Inflammatory macrophage (primary cell): ENCODE results near the gene STK31.
"Not testable (repeated sequence)": the region's sequence is repeated elsewhere in the genome, so short reads cannot be mapped to it uniquely, and the experiment has no call there.

Experiments used
- DNase-seq, 2 donors: peaks; one replicate each; pipeline ENCODE4 v3.0.0-alpha.2; 2020 to 2022

STK31 gene

DNA sequence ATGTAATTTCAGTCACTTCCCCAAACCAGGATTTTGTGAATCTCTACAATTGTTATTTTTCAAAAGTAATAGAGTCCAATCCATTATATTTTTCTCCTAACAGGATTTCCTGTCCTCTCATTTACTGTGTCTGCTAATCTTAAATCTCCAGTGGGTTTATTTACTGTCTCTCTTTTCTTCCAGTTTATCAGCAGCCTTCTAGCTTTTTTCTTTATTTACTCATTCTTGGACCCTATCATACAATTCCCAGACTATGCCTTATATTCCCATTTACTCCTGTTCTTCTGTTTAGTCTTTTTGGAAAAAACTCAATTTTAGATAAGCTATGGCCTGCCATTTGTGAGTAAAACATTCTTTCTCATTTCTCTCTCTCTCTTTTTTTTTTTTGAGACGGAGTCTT lies 94.7 kb downstream of the STK31 start:
- no peak for DNase-seq

DNA sequence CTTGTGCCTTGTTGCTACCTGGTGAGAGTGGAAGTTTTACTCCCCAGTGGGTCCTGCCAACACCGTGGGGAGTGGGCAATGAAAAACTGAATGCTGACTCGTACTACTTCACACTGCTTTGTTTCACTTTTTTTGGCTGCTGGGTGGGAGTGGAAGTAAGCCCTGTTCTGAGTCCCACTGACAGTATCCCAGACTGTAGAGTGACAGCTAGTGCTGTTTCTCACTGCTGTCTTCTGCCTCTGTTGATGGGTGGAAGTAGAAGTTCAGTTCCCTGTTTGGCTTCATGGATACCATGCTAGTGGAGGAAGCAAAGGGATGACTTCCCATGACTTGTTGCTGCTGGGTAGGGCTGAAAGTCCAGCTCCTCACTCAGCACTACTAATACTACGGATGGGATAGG lies 98.4 kb downstream of the STK31 start:
- no peak for DNase-seq

DNA sequence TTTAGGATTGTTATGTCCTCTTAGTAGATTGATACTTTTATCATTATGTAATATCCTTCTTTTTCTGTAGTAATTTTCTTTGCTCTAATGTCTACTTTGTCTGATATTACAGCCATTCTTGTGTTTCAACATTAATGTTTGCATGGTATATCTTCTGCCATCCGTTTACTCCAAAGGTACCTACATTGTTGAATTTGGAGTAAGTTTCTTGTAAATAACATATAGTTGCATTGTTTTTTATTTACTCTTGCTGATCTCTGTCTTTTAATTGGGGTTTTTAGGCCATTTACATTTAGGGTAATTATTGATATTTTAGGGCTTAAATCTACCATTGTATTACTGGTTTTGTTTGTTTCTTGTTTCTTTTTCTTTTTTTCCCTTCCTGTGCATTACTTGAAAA lies 100.1 kb downstream of the STK31 start:
- no peak for DNase-seq

DNA sequence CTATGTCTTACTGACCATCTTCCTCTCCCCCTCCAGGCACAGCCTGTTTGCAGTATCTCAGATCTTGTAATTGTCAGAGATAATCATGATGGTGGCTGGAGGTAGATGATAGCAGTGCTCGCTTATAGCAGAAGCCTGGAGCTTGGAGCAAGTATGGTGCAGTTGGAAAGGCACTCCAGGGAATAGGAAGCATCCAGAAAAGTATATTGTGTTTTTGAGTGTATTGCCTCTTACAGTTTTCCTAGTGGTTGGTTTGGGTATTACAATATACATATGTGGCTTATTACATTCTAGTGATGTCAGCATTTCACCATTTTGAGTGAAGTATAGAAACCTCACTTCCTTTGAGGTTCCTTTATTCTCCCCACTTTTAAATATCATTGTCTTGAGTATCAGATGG lies 101.5 kb downstream of the STK31 start:
- DNase-seq = peak in 1 of 2 donors; percentile 12

DNA sequence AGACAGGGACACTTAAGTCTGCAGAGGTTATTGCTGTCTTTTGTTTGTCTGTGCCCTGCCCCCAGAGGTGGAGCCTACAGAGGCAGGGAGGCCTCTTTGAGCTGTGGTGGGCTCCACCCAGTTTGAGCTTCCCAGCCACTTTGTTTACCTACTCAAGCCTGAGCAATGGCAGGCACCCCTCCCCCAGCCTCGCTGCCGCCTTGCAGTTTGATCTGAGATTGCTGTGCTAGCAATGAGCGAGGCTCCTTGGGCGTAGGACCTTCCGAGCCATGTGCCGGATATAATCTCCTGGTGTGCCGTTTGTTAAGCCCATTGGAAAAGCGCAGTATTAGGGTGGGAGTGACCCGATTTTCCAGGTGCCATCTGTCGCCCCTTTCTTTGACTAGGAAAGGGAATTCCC lies 118.1 kb downstream of the STK31 start:
- DNase-seq = not testable (repeated sequence)

DNA sequence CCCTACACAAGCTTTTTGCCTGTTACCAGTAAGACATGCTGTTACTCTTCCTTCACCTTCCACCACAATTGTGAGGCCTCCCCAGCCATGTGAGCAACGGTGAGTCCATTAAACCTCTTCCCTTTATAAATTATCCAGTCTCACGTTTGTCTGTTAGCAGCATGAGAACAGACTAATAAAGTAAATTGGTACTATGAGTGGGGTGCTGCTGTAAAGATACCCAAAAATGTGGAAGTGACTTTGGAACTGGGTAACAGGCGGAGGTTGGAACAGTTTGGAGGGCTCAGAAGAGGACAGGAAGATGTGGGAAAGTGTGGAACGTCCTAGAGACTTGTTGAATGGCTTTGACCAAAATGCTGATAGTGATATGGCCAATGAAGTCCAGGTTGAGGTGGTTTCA lies 122.7 kb downstream of the STK31 start:
- DNase-seq = not testable (repeated sequence)

DNA sequence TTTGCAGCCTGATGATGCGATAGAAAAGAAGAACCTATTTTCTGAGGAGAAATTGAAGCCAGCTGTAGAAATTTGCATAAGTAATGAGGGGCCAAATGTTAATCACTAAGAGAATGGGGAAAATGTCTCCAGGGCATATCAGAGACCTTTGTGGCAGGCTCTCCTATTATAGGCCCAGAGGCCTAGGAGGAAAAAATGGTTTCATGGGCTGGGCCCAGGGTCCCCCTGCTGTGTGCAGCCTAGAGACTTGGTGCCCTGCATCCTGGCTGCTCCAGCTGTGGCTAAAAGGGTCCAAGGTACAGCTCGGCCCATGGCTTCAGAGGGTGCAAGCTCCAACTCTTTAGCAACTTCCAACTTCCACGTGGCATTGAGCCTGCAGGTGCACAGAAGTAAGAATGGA lies 123.4 kb downstream of the STK31 start:
- DNase-seq = no peak

DNA sequence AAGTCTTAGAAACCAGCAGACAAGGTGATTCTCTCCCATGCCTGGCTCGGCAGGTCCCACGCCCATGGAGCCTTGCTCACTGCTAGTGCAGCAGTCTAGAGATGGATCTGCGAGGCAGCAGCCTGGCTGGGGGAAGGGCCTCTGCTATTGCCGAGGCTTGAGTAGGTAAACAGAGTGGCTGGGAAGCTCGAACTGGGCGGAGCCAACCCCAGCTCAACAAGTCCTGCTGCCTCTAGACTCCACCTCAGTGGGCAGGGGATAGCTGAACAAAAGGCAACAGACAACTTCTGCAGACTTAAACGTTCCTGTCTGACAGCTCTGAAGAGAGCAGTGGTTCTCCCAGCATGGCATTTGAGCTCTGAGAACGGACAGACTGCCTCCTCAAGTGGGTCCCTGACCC lies 134.8 kb downstream of the STK31 start:
- DNase-seq = not testable (repeated sequence)

DNA sequence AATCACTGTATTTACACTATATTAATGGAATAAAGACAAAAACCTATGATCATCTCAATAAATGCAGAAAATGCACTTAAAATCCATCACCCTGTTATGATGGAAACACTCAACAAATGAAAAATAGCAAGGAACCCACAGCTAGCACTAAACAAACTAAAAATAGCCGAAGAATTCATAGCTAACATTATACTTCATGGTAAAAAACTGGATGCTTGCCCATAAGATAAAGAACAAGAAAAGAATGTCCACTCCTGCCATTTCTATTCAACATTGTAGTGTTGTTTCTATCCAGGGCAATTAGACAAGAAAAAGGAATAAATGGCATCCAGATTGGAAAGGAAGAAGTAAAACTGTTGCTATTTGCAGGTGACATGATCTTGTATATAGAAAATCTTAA lies 142.1 kb downstream of the STK31 start:
- DNase-seq = no peak

DNA sequence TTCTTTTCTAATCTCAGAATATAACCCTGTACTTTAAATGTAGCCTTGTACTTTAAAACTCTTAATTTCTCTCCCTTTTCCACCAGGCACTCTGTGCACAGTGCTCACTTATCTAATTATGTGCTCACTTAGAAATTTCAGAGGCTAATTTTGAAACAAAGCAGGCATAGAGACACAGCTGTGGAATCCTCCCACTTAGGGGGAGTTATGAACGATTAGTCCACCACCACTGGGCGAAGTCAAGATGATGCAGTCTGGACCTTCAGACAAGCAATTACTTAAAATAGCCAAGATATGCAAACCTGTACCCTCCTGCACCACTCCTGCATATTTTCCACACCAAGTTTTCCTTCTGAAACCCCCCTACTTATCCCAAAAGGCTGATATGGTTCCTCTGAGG lies 143.0 kb downstream of the STK31 start:
- DNase-seq = no peak

DNA sequence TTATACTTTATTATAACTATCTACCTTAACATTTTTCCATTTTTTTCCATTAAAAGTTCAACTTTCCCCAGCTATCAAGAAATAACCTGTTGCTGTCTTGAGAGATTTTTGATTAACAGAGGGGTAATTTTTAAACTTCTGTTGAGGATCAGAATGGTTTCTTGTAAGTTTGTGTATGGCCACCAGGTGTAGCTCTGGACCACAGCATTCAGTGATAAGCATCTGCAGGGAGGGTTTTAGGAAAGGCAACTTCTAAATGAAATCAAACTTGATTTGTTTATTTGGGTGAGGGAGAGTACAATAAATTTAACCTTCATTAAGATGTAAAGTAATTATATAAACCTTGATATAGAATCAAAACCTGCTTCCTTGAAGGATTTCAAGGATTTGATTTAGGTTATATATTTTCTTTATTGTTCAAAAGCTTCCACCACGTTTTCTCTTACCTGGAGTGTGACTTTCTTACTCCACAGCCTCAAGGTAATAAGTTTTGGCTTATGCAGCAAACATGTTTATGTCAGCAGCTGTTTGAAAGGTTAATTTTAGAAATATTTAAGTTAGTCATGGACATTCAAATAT lies 153.3 kb downstream of the STK31 start:
- no peak for DNase-seq

DNA sequence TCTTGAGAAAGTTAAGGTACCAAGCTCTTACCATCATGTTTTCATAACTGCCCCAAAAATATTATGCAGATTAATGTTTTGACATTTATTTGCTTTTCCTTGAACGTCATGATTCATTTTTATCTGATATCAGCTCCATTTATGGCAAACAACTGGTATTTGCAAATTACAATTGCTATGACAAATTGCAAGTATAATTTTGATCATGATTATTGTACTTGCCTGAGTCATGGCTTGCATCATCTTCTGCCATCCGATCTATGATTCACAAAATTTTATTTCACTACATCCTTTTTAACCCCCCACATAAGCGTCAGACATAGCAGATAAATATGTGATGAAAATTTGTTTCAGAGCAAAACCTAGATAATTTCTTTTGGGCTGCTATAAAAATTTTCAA lies 155.0 kb downstream of the STK31 start:
- DNase-seq = no peak

DNA sequence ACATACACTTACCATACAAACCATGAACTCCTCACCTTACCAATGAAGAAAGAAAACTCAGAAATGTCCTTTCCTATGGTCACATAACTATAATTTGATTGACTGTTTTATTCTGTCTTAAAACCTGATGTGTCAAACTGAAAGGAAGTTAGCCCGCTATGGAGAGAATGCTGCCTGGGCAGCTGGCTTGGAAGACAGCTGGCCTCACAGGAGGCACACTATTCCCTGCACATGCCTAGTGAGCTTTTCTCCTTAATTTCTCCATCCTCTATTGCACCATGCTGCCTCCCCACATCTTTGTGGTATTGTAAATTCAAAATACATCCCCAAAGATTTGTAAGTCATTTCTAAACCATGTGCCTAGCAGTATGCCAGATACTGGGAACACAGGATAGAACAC lies 163.3 kb downstream of the STK31 start:
- no peak for DNase-seq

DNA sequence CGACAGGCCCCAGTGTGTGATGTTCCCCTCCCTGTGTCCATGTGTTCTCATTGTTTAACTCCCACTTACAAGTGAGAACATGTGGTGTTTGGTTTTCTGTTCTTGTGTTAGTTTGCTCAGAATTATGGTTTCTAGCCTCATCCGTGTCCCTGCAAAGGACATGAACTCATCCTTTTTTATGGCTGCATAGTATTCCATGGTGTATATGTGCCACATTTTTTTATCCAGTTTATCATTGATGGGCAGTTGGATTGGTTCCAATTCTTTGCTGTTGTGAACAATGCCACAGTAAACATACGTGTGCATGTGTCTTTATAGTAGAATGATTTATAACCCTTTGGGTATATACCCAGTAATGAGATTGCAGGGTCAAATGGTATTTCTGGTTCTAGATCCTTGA lies 166.5 kb downstream of the STK31 start:
- not testable (repeated sequence) for DNase-seq
